ENCODE measurements around the gene TMEM229B. TPM values are rescaled to one million over a fixed set of nuclear protein-coding genes. Genes with fewer than 3 reads are reported as not detected.

TMEM229B gene
- total RNA-seq, 1 donor from 2014 or later: 5.5 TPM

DNA sequence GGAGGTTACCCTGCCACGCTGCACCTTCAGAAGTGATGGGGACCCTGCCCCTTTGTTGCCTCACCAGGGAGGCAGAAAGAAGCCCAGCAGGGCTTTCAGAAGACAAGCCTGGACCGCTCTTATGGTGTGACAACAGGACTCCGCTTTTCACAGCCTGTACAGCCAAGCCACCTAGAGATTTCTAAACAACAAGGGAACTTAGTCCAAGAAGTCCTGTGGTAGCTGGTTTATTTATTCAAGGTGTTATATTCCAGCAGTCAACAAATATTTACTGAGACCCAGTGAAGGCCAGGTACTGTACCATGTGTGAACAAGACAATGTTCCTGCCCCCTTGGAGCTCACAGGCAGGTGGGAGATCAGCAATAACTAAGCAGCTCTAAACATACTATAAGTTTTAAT lies 4.0 kb upstream of the TMEM229B start:
- intact Hi-C loops (cut with DNase I): no loop called here
- DNase-seq (ENCODE audit: low spot score in 2 of 2): no peak
- H3K4me1 ChIP-seq: no peaks in the 10 kb centered on the region
- no peak overlapping the region for H3K4me3 ChIP-seq
- H3K27ac ChIP-seq: no peak overlapping the region
- H3K9me3 ChIP-seq: peaks cover 7 to 16% of the 10 kb centered on the region in 2 donors
- TF ChIP-seq, protein P1, sequence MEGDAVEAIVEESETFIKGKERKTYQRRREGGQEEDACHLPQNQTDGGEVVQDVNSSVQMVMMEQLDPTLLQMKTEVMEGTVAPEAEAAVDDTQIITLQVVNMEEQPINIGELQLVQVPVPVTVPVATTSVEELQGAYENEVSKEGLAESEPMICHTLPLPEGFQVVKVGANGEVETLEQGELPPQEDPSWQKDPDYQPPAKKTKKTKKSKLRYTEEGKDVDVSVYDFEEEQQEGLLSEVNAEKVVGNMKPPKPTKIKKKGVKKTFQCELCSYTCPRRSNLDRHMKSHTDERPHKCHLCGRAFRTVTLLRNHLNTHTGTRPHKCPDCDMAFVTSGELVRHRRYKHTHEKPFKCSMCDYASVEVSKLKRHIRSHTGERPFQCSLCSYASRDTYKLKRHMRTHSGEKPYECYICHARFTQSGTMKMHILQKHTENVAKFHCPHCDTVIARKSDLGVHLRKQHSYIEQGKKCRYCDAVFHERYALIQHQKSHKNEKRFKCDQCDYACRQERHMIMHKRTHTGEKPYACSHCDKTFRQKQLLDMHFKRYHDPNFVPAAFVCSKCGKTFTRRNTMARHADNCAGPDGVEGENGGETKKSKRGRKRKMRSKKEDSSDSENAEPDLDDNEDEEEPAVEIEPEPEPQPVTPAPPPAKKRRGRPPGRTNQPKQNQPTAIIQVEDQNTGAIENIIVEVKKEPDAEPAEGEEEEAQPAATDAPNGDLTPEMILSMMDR (IDR thresholded peaks at IDR 0.05): no peak
- H3K27me3 ChIP-seq: no peaks in the 10 kb centered on the region
- H3K36me3 ChIP-seq: no peaks in the 10 kb centered on the region

DNA sequence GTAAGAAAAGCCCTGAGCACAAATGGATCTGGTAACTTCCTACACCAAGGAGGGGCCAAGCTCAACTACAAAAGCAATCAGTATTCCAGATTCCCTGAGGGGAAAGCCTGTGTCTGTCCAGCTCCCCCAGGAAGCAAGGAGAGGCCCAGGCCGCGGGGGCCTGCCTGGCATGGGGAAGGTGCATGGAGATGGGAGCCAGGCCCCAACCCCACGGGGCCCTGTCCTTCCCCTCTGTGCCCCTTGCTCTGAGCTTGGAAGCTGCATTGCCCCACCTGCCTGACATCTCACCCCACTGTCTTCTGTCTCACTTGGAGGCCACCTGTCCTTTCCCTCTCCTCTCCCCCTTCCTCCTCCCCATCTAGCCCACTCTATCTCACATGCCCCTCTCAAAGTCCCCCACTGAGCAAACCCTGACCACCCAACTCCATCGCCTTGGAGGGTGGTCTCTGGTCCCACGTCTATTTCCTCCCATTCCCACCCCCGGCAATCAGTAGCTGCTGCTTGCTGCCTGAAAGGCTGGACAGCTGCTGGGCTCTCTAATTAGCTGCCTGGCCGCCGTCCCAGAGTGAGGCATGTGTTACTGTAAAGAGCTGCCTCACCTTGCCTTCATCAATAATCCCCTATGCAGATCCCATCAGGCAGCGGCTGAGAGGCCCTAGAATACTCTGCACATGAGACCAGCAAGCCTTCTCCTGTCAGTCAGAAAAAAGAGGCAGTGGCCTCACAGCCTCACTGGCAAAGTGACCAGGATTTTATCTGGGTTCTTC lies 3.4 kb upstream of the TMEM229B start:
- H3K4me1 ChIP-seq: no peaks in the 10 kb centered on the region
- intact Hi-C loops (cut with DNase I): no loop called here
- H3K4me3 ChIP-seq: no peak overlapping the region
- no peaks in the 10 kb centered on the region for H3K27me3 ChIP-seq
- no peaks in the 10 kb centered on the region for H3K36me3 ChIP-seq
- no peak for DNase-seq (ENCODE audit: low spot score in 2 of 2)
- TF ChIP-seq, protein P1 (IDR thresholded peaks at IDR 0.05): no peak
- H3K27ac ChIP-seq: no peak overlapping the region
- H3K9me3 ChIP-seq: peaks cover 7 to 16% of the 10 kb centered on the region in 2 donors

DNA sequence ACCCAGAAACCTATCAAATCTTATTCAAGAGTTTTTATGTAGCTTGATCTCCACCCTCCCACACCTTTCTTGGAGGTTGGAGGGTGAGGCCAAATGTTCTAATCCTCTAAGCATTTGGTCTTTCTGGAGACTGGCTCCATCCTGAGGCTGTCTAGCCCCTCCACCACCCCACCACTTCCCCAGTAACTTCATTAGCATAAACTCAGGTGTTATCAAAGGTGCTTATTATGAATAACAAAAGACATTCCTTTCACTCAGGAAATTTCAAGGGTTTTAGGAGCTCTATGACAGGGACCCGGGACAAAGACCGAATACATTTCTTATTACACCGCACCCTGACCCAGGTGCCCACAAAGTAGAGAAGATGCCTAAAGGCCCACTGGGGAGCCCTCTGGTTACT lies 2.8 kb upstream of the TMEM229B start:
- Histone ChIP-seq H3K4me3 (no peak overlapping the region), H3K36me3 (no peaks in the 10 kb centered on the region), H3K27me3 (no peaks in the 10 kb centered on the region), H3K4me1 (no peaks in the 10 kb centered on the region), H3K27ac (no peak overlapping the region), H3K9me3 (peaks cover 7 to 16% of the 10 kb centered on the region in 2 donors)
- TF ChIP-seq, protein P1 (IDR thresholded peaks at IDR 0.05): no peak
- DNase-seq (ENCODE audit: low spot score in 2 of 2): no peak
- intact Hi-C loops (cut with DNase I): no loop called here

DNA sequence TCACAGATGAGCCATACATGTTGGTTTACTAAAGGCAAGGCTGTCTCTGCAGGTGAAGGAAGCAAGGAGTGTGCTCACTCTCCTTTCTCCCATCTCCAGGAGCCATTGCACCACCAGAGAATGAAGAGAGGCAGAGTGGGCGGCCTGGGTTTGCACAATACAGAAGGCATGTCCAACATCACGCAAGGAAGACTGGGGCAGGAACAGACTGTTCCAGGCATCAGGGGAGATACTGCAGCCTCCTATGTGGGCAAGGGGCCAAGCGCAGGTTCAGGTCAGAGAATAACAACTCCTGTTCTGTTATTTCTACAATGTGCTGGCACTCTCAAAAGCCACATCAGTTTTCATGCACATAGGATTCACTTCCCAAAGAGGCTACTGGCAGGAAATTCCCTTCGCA lies 1.7 kb upstream of the TMEM229B start:
- Histone ChIP-seq H3K4me1 (no peaks in the 10 kb centered on the region), H3K27ac (no peak overlapping the region), H3K36me3 (no peaks in the 10 kb centered on the region), H3K4me3 (no peak overlapping the region), H3K9me3 (peaks cover 7 to 16% of the 10 kb centered on the region in 2 donors), H3K27me3 (no peaks in the 10 kb centered on the region)
- TF ChIP-seq, protein P1 (IDR thresholded peaks at IDR 0.05): no peak
- DNase-seq (ENCODE audit: low spot score in 2 of 2): no peak
- intact Hi-C loops (cut with DNase I): no loop called here

DNA sequence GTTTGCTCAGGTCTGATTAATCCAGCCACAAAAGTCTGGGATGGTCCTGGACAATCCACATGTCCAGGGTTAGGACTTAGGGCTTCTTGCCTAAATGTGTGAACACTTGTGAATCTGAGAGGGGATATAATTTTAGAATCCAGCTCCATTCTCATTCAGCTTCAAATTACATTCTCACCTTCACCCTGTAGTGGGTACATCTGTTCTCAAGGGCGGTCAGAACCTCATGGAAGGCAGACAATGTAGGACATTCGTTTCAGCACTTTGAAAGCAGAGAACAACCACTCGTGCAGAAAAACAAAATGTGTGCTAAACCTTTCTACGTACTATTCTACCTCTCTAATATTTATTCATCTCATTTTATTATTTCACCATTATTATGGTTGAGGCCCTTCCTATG lies 1.2 kb downstream of the TMEM229B start:
- intact Hi-C loops (cut with DNase I): no loop called here
- Histone ChIP-seq H3K9me3 (no peaks in the 10 kb centered on the region), H3K36me3 (no peaks in the 10 kb centered on the region), H3K27me3 (no peaks in the 10 kb centered on the region), H3K27ac (no peak overlapping the region), H3K4me3 (no peak overlapping the region), H3K4me1 (no peaks in the 10 kb centered on the region)
- no peak for DNase-seq (ENCODE audit: low spot score in 2 of 2)
- TF ChIP-seq, protein P1 (IDR thresholded peaks at IDR 0.05): no peak

Measured in ascending aorta (tissue), 2 donors.